BE2C (cell line): ENCODE data around the gene C6orf141.
"Not testable (repeated sequence)": the region's sequence is repeated elsewhere in the genome, so short reads cannot be mapped to it uniquely, and the experiment has no call there.

Experiments
- DNase-seq: peaks from one replicate; pipeline ENCODE4 v3.0.0-alpha.2; 2020
- H3K27me3 ChIP-seq: fragments of 250-450 bp; sonication (Bioruptor Pico); 2 replicates; pipeline ENCODE4 v1.5.1; 2020; ENCODE audit warnings: mild to moderate bottlenecking
- H3K36me3 ChIP-seq: fragments of 250-450 bp; sonication (Bioruptor Pico); 2 replicates; pipeline ENCODE4 v1.5.1; 2020; ENCODE audit warnings: mild to moderate bottlenecking
- H3K4me1 ChIP-seq: fragments of 250-450 bp; sonication (Bioruptor Pico); 2 replicates; pipeline ENCODE4 v1.5.1; 2020
- H3K4me3 ChIP-seq: 2 replicates; pipeline ENCODE4 v1.5.1; 2011; ENCODE audit warnings: low read depth, low read length
- H3K9me3 ChIP-seq: fragments of 250-450 bp; sonication (Bioruptor Pico); 2 replicates; pipeline ENCODE4 v1.5.1; 2020
- CTCF ChIP-seq: IDR thresholded peaks from 2 replicates; pipeline ENCODE4 v1.5.1; 2012; ENCODE audit warnings: mild to moderate bottlenecking, low read depth, low read length

The C6orf141 gene

DNA sequence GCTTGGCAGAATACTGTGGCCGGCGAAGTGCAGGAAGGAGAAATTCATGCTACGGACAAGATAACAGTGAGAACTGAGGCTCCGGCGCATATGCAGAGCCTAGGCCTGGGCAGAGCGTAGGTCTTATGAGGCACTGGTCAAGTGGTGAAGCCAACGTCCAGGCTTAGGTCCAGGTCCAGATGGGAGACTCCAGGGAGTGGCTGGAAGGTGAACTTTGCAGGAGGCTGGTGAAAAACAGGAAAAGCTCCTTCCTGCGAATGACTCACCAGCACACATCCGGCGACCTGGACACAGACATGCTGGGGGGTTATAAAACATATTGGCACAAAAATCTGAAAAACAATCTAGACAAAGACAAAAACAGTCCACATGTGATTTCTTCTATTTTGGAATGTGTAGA lies 15.4 kb downstream of the C6orf141 start:
- no peaks in the 10 kb centered on the region for H3K36me3 ChIP-seq
- no peak for DNase-seq
- H3K4me3 ChIP-seq, result no peak overlapping the region
- no peak for TF ChIP-seq CTCF
- H3K27me3 ChIP-seq, result no peaks in the 10 kb centered on the region
- H3K4me1 ChIP-seq, result peaks cover 9% of the 10 kb centered on the region
- H3K9me3 ChIP-seq, result no peaks in the 10 kb centered on the region

DNA sequence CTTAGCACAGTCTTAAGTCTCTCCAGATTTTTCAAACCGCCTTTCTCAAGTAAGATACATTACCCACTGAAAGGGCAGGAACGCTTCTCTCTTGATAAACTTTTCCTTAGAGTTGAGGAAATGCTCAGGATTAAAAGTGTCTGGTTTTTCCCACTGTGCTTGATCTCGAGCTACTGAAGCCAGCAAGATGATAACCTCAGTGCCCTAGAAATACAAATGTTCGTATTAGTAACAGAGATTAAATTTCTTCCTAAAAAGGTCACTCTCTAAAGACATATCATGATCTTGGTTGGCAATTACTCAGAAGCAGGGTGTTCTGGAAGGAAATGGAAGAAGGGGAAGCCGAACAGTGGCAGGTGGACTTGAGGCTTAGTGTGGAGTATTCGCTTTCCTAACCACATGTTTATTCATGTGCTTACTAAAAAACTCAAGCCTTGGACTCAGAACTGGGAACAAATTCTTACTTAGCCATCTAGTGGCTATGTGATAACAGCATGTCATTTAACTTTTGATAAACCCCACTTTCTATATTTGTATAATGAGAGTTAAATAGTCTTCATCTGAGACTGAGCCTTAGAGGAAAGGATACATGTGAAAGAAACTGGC lies 20.1 kb downstream of the C6orf141 start:
- DNase-seq, result no peak
- Histone ChIP-seq H3K9me3 (no peaks in the 10 kb centered on the region), H3K4me1 (peaks cover 8% of the 10 kb centered on the region), H3K4me3 (no peak overlapping the region; the same call in 1 of the 2 replicates), H3K36me3 (no peaks in the 10 kb centered on the region), H3K27me3 (no peaks in the 10 kb centered on the region)
- peak; percentile 19; the same call in 1 of the 2 replicates for TF ChIP-seq CTCF

- H3K4me3 ChIP-seq, result no peak overlapping the region
- no peaks in the 10 kb centered on the region for H3K27me3 ChIP-seq
- no peak for DNase-seq
- no peaks in the 10 kb centered on the region for H3K36me3 ChIP-seq
- no peaks in the 10 kb centered on the region for H3K4me1 ChIP-seq
- no peak for TF ChIP-seq CTCF
- H3K9me3 ChIP-seq, result no peaks in the 10 kb centered on the region
Measured at GRCh38 chr6:49576618-49577017, 26.1 kb downstream of the C6orf141 start.

DNA sequence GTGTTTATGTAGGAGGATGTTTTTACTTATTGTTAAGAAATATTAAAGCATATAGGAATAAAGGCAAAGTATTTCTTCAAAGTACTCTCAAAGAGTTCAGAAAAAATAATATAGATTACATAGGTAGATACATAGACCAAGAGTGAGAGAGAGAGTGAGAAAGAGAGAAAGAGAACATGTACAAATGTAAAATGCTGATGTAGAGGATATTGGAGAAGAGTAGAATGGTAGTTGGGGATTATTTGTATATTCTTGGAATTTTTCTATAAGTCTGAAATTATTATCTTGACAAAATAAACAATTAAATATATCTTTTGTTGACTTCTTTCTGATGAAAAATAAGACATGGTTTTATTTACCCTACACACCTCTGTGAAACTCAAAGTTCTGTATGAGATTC lies 29.2 kb downstream of the C6orf141 start:
- Histone ChIP-seq H3K9me3 (no peaks in the 10 kb centered on the region), H3K27me3 (no peaks in the 10 kb centered on the region), H3K4me3 (no peak overlapping the region), H3K4me1 (no peaks in the 10 kb centered on the region), H3K36me3 (no peaks in the 10 kb centered on the region)
- no peak for DNase-seq
- TF ChIP-seq CTCF, result no peak

DNA sequence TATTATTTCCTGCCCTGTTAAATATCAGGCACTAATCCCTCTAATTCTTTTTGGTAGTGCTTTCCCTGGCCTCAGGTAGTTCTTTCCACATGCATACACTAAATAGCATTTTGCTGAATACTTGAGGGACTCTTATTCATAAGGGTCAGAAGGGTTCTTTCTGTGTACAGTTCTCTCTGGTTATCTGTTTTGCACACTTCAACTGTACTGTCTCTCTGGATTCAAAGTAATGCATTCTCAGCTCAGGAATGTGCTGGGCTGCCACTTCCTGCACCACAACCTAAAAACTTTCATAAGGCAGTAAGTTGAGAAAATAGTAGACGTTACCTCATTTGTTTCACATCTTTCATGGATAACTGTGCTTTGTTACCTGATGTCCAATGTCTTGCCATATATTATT lies 32.1 kb downstream of the C6orf141 start:
- TF ChIP-seq CTCF, result no peak
- Histone ChIP-seq H3K4me3 (no peak overlapping the region), H3K36me3 (no peaks in the 10 kb centered on the region), H3K27me3 (no peaks in the 10 kb centered on the region), H3K4me1 (no peaks in the 10 kb centered on the region), H3K9me3 (no peaks in the 10 kb centered on the region)
- DNase-seq, result no peak

DNA sequence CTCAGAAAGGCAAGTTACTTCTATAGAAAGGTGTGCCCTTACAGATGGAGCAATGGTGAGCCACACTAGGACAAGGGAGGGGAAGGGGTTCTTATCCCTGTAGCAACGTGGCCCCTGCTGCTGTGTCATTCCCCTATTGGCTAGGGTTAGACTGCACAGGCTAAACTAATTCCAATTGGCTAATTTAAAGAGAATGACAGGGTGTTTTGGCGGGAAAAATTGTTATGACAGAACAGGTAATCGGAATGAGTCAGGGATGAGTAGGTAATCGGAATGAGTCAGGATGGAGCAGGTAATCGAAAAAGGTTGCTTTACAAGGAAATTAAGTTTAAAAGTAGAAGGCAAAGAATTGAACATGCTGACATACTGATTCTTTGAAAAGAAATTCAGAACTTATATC lies 36.8 kb downstream of the C6orf141 start:
- not testable (repeated sequence) for H3K4me3 ChIP-seq, H3K4me1 ChIP-seq, DNase-seq, H3K9me3 ChIP-seq, H3K27me3 ChIP-seq, H3K36me3 ChIP-seq
